Gastrocnemius medialis (tissue), 4 donors: ENCODE results near the gene TARP.
"Not testable (repeated sequence)": the region's sequence is repeated elsewhere in the genome, so short reads cannot be mapped to it uniquely, and the experiment has no call there.

Source experiments
- ATAC-seq, 2 donors: fragments of 150-250 bp; one replicate each; pipeline ENCODE4 v1.9.1; 2016
- DNase-seq, 2 donors: peaks; one replicate each; pipeline ENCODE4 v3.0.0-alpha.2; 2019
- H3K27ac ChIP-seq, 4 donors: fragments of 200-600 bp; sonication (generic); 1 replicate in 1 of 4; 2 replicates in 3 of 4; pipeline ENCODE4 v1.5.1; 2016 to 2018; ENCODE audit warnings: mild to moderate bottlenecking in 2 of 4, moderate library complexity in 1 of 4
- H3K27me3 ChIP-seq, 3 donors: fragments of 200-600 bp; sonication (generic) in 2 of 3; 1 replicate in 1 of 3; 2 replicates in 2 of 3; pipeline versions ENCODE4 v1.5.1 to v1.6.0; 2016 to 2019; ENCODE audit warnings: mild to moderate bottlenecking in 1 of 3, moderate library complexity in 1 of 3
- H3K36me3 ChIP-seq, 2 donors: fragments of 200-600 bp; sonication (generic) in 1 of 2; one replicate each; pipeline ENCODE4 v1.5.1; 2017 to 2018
- H3K4me1 ChIP-seq, 2 donors: fragments of 200-600 bp; sonication (generic) in 1 of 2; one replicate each; pipeline ENCODE4 v1.5.1; 2016 to 2017; ENCODE audit warnings: mild to moderate bottlenecking in 2 of 2
- H3K4me3 ChIP-seq, 4 donors: fragments of 200-600 bp; sonication (generic) in 3 of 4; 1 replicate in 1 of 4; 2 replicates in 3 of 4; pipeline ENCODE4 v1.5.1; 2016 to 2019; ENCODE audit warnings: mild to moderate bottlenecking in 2 of 4
- H3K9me3 ChIP-seq, 3 donors: fragments of 200-600 bp; sonication (generic) in 2 of 3; 1 replicate in 1 of 3; 2 replicates in 2 of 3; pipeline ENCODE4 v1.5.1; 2016 to 2019
- CTCF ChIP-seq, 5 experiments: fragments of 450-650 bp in 3 of 5; fragments of 200-600 bp in 2 of 5; sonication (generic) in 2 of 5; IDR thresholded peaks in 4 of 5; conservative IDR thresholded peaks in 1 of 5; 1 replicate in 4 of 5; 2 replicates in 1 of 5; pipeline ENCODE4 v1.5.1; 2016 to 2019; ENCODE audit warnings: antibody characterized with exemption in 5 of 5, mild to moderate bottlenecking in 3 of 5, moderate library complexity in 3 of 5
- POLR2A ChIP-seq, 2 donors: fragments of 450-650 bp; IDR thresholded peaks; one replicate each; pipeline ENCODE4 v1.6.1; 2017; ENCODE audit warnings: antibody characterized with exemption in 2 of 2, mild to moderate bottlenecking in 2 of 2, moderate library complexity in 2 of 2
- in situ Hi-C, 4 donors: fragments of 200-750 bp; cut with MboI; loops; one replicate each; pipeline versions ENCODE4 v1.15.0 to v1.8.0; 2017; ENCODE audit warnings: low sequenced_read_pairs in 4 of 4
- intact Hi-C: fragments of 100-400 bp; cut with DNase I; formaldehyde crosslinking; loops from one replicate; pipeline ENCODE4 v1.15.1; 2023; ENCODE audit warnings: low total_unique reads

Gene TARP

GRCh38 chr7:38274927-38275620 is 1.6 kb upstream of the TARP start:
- TF ChIP-seq CTCF (IDR thresholded peaks at IDR 0.05 in 4 of 5, conservative IDR thresholded peaks at IDR 0.05 in 1 of 5) (no peak), POLR2A (IDR thresholded peaks at IDR 0.05) (no peak)
- no peaks in the 10 kb centered on the region for H3K9me3 ChIP-seq

GRCh38 chr7:38274486-38274885 is 1.1 kb upstream of the TARP start:
- no peaks in the 10 kb centered on the region for H3K36me3 ChIP-seq
- no peaks in the 10 kb centered on the region for H3K9me3 ChIP-seq
- H3K4me1 ChIP-seq: no peaks in the 10 kb centered on the region
- no peak overlapping the region for H3K27ac ChIP-seq
- intact Hi-C loops (no loop called here), in situ Hi-C loops (no loop called here)
- no peak for ATAC-seq
- H3K27me3 ChIP-seq: no peaks in the 10 kb centered on the region
- DNase-seq: no peak
- H3K4me3 ChIP-seq: no peak overlapping the region
- TF ChIP-seq POLR2A (IDR thresholded peaks at IDR 0.05): no peak
- no peak for TF ChIP-seq CTCF (IDR thresholded peaks at IDR 0.05 in 4 of 5, conservative IDR thresholded peaks at IDR 0.05 in 1 of 5)

More at GRCh38 chr7:38274927-38275620, 1.6 kb upstream of the TARP start:
- H3K36me3 ChIP-seq: no peaks in the 10 kb centered on the region
- no peak overlapping the region for H3K4me3 ChIP-seq
- ATAC-seq (no peak), DNase-seq (no peak)
- intact Hi-C loops: no loop called here
- H3K4me1 ChIP-seq: no peaks in the 10 kb centered on the region
- no peaks in the 10 kb centered on the region for H3K27me3 ChIP-seq
- H3K27ac ChIP-seq: no peak overlapping the region
- in situ Hi-C loops: no loop called here

GRCh38 chr7:38270405-38270804 is 3.0 kb downstream of the TARP start:
- H3K4me1 ChIP-seq, in situ Hi-C loops, DNase-seq, H3K4me3 ChIP-seq, H3K27me3 ChIP-seq, H3K36me3 ChIP-seq, ATAC-seq, H3K9me3 ChIP-seq, H3K27ac ChIP-seq, intact Hi-C loops: not testable (repeated sequence)

GRCh38 chr7:38269704-38270346 is 3.6 kb downstream of the TARP start:
- in situ Hi-C loops, intact Hi-C loops, H3K4me1 ChIP-seq, H3K36me3 ChIP-seq, ATAC-seq, DNase-seq, H3K4me3 ChIP-seq, H3K27ac ChIP-seq, H3K27me3 ChIP-seq, H3K9me3 ChIP-seq: not testable (repeated sequence)

GRCh38 chr7:38265958-38266357 is 7.5 kb downstream of the TARP start:
- H3K27ac ChIP-seq, H3K27me3 ChIP-seq, H3K9me3 ChIP-seq, intact Hi-C loops, H3K36me3 ChIP-seq, in situ Hi-C loops, DNase-seq, ATAC-seq, H3K4me1 ChIP-seq, H3K4me3 ChIP-seq: not testable (repeated sequence)

- H3K4me3 ChIP-seq, DNase-seq, ATAC-seq, intact Hi-C loops, H3K27me3 ChIP-seq, in situ Hi-C loops, H3K27ac ChIP-seq, H3K9me3 ChIP-seq, H3K36me3 ChIP-seq, H3K4me1 ChIP-seq: not testable (repeated sequence)
These were observed 8.8 kb downstream of the TARP start for GRCh38 chr7:38264602-38265001.

- DNase-seq, H3K27ac ChIP-seq, ATAC-seq, H3K4me1 ChIP-seq, intact Hi-C loops, in situ Hi-C loops, H3K4me3 ChIP-seq, H3K27me3 ChIP-seq, H3K36me3 ChIP-seq, H3K9me3 ChIP-seq: not testable (repeated sequence)
These were observed 10.2 kb downstream of the TARP start for GRCh38 chr7:38263274-38263673.
